Hepatocyte (in vitro differentiated cells): ENCODE results near the gene SPECC1. TPM values are rescaled to one million over a fixed set of nuclear protein-coding genes. Genes with fewer than 3 reads are reported as not detected.

ENCODE experiments used
- DNase-seq: peaks from one replicate; pipeline ENCODE4 v3.0.0-alpha.2; 2016; ENCODE audit warnings: low spot score
- H2AFZ ChIP-seq: fragments of 200-600 bp; sonication (generic); 2 replicates; pipeline ENCODE4 v1.6.0; 2016; ENCODE audit warnings: antibody characterized with exemption, mild to moderate bottlenecking
- H3K27ac ChIP-seq: fragments of 200-600 bp; sonication (generic); 2 replicates; pipeline ENCODE4 v1.5.1; 2016; ENCODE audit warnings: mild to moderate bottlenecking
- H3K27me3 ChIP-seq: fragments of 200-600 bp; sonication (generic); 2 replicates; pipeline ENCODE4 v1.6.1; 2016
- H3K36me3 ChIP-seq: fragments of 200-600 bp; sonication (generic); replicated peaks from 2 replicates; pipeline ENCODE4 v1.5.1; 2016; ENCODE audit warnings: low read depth; ENCODE audit not compliant: insufficient read depth
- H3K4me1 ChIP-seq: fragments of 200-600 bp; sonication (generic); 2 replicates; pipeline ENCODE4 v1.5.1; 2016; ENCODE audit warnings: mild to moderate bottlenecking, moderate library complexity; ENCODE audit not compliant: insufficient read depth
- H3K4me2 ChIP-seq: fragments of 200-600 bp; sonication (generic); 2 replicates; pipeline ENCODE4 v1.6.0; 2016
- H3K4me3 ChIP-seq: fragments of 200-600 bp; sonication (generic); 2 replicates; pipeline ENCODE4 v1.5.1; 2016; ENCODE audit warnings: mild to moderate bottlenecking
- H3K79me2 ChIP-seq: fragments of 200-600 bp; sonication (generic); 2 replicates; pipeline ENCODE4 v1.6.0; 2017; ENCODE audit warnings: mild to moderate bottlenecking
- H3K9me2 ChIP-seq: fragments of 200-600 bp; sonication (generic); replicated peaks from 2 replicates; pipeline ENCODE4 v1.6.0; 2017; ENCODE audit warnings: mild to moderate bottlenecking; ENCODE audit not compliant: insufficient read depth
- H3K9me3 ChIP-seq: fragments of 200-600 bp; sonication (generic); 2 replicates; pipeline ENCODE4 v1.5.1; 2016; ENCODE audit warnings: low read depth, mild to moderate bottlenecking
- H4K20me1 ChIP-seq: fragments of 200-600 bp; sonication (generic); 2 replicates; pipeline ENCODE4 v1.6.0; 2016; ENCODE audit warnings: mild to moderate bottlenecking; ENCODE audit not compliant: insufficient read depth, poor library complexity, severe bottlenecking
- CTCF ChIP-seq: fragments of 200-600 bp; sonication (generic); IDR thresholded peaks from 2 replicates; pipeline ENCODE4 v1.5.1; 2016; ENCODE audit warnings: antibody characterized with exemption, mild to moderate bottlenecking; ENCODE audit not compliant: poor library complexity
- EZH2 ChIP-seq: fragments of 200-600 bp; sonication (generic); IDR thresholded peaks from 2 replicates; pipeline ENCODE4 v1.6.1; 2016; ENCODE audit warnings: antibody characterized with exemption, mild to moderate bottlenecking, borderline replicate concordance
- EZH2phosphoT487 ChIP-seq: fragments of 200-600 bp; sonication (generic); IDR thresholded peaks from one replicate; pipeline ENCODE4 v1.6.1; 2018; ENCODE audit warnings: antibody characterized with exemption, mild to moderate bottlenecking, low read depth, moderate library complexity; ENCODE audit not compliant: unreplicated experiment, severe bottlenecking
- WGBS: methylation state at CpG from one replicate; pipeline ENCODE4 v1.1.6; 2016; ENCODE audit warnings: low lambda C conversion rate; ENCODE audit errors: missing lambda C conversion rate; 5-methylcytosine and 5-hydroxymethylcytosine counted together
- polyA plus RNA-seq: library from polyadenylated mRNA; unstranded; fragments of >200 nt; fragmentation: Nextera tagmentation; extraction: Ambion mirVana; gene quantifications from 2 replicates; pipeline ENCODE4 v1.2.1, GENCODE V29; 2016
- total RNA-seq: library from RNA; depleted of rRNA; stranded (reverse); fragments of >200 nt; gene quantifications from 2 replicates; pipeline ENCODE4 v1.2.3, GENCODE V29; 2014

The SPECC1 gene
- total and polyA plus RNA-seq, 2 experiments from 2014 or later = 20.4 to 57.5 TPM

GRCh38 chr17:20276421-20276820 lies 267.3 kb downstream of the SPECC1 start:
- Histone ChIP-seq H3K27ac (no peak overlapping the region), H3K27me3 (no peaks in the 10 kb centered on the region), H3K4me1 (no peaks in the 10 kb centered on the region), H3K9me2 (no peaks in the 10 kb centered on the region), H3K9me3 (no peaks in the 10 kb centered on the region), H3K4me2 (no peak overlapping the region), H3K36me3 (no peaks in the 10 kb centered on the region), H2AFZ (no peak overlapping the region), H3K79me2 (no peaks in the 10 kb centered on the region), H4K20me1 (no peaks in the 10 kb centered on the region), H3K4me3 (no peak overlapping the region)
- TF ChIP-seq CTCF (no peak), EZH2phosphoT487 (no peak), EZH2 (no peak)
- 64% methylated on average over 2 of the region's 2 CpGs for WGBS
- no peak for DNase-seq

- Histone ChIP-seq H2AFZ (no peak overlapping the region), H3K79me2 (no peaks in the 10 kb centered on the region), H3K27ac (no peak overlapping the region), H4K20me1 (no peaks in the 10 kb centered on the region), H3K27me3 (no peaks in the 10 kb centered on the region), H3K4me2 (no peak overlapping the region), H3K9me3 (no peaks in the 10 kb centered on the region), H3K9me2 (no peaks in the 10 kb centered on the region), H3K4me1 (no peaks in the 10 kb centered on the region), H3K4me3 (no peak overlapping the region), H3K36me3 (no peaks in the 10 kb centered on the region)
- TF ChIP-seq EZH2 = no peak
- TF ChIP-seq EZH2phosphoT487 = no peak
- no peak for TF ChIP-seq CTCF
- WGBS = 87% methylated on average over 1 of the region's 1 CpG
- no peak for DNase-seq
Measured at GRCh38 chr17:20278805-20279204, 269.6 kb downstream of the SPECC1 start.

- 100% methylated on average over 3 of the region's 3 CpGs for WGBS
- Histone ChIP-seq H3K79me2 (no peaks in the 10 kb centered on the region), H3K9me2 (no peaks in the 10 kb centered on the region), H3K4me3 (no peak overlapping the region), H3K27ac (no peak overlapping the region), H4K20me1 (no peaks in the 10 kb centered on the region), H2AFZ (no peak overlapping the region), H3K4me1 (no peaks in the 10 kb centered on the region), H3K36me3 (no peaks in the 10 kb centered on the region), H3K9me3 (no peaks in the 10 kb centered on the region), H3K4me2 (no peak overlapping the region), H3K27me3 (no peaks in the 10 kb centered on the region)
- no peak for DNase-seq
- no peak for TF ChIP-seq EZH2
- no peak for TF ChIP-seq EZH2phosphoT487
- TF ChIP-seq CTCF = no peak
Measured at GRCh38 chr17:20279631-20280030, 270.5 kb downstream of the SPECC1 start.

- H3K9me2 ChIP-seq = no peaks in the 10 kb centered on the region
- no peaks in the 10 kb centered on the region for H3K9me3 ChIP-seq
- H3K27me3 ChIP-seq = no peaks in the 10 kb centered on the region
- no peak overlapping the region for H3K27ac ChIP-seq
- TF ChIP-seq EZH2 = no peak
- no peaks in the 10 kb centered on the region for H3K4me1 ChIP-seq
- H3K36me3 ChIP-seq = no peaks in the 10 kb centered on the region
- no peak overlapping the region for H3K4me3 ChIP-seq
- no peaks in the 10 kb centered on the region for H4K20me1 ChIP-seq
- H3K79me2 ChIP-seq = no peaks in the 10 kb centered on the region
- no peak overlapping the region for H3K4me2 ChIP-seq
- DNase-seq = no peak
- 98% methylated on average over 6 of the region's 6 CpGs for WGBS
- no peak overlapping the region for H2AFZ ChIP-seq
Measured at GRCh38 chr17:20280051-20280450, 270.9 kb downstream of the SPECC1 start.
